ENCODE data around the gene TRANK1.
"Not testable (repeated sequence)": the region's sequence is repeated elsewhere in the genome, so short reads cannot be mapped to it uniquely, and the experiment has no call there.

TRANK1 gene

DNA sequence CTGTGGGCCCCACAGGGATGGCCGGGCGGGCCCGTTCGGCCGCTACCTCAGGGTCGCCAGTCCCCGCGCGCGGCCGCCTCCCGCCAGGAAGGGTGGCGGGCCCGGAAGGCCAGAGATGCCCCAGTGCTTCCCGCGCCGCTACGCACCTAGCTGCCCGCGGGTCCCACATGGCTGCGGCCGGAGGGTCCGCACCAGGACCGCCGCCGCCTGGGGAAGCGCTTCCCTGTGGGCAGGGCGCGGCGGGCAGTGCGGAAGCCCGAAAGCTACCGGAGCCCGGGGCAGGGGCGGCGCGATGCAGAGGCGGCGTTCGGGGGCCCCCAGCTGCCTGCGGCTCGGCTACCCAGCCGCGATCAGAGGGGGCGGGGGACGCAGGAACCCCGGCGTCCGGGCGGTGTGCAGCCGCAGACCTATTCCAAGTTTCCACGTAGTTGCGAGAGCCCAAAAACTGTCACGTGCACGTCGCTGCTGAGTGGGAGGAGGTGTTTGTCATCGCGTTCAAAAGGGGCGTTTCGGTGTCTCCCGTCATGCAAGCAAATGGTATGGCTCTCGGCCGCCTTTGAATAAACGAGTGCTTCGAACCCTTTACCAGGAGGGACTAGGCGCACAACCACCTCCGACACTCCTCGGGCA lies at the start of gene TRANK1:
Gene TRANK1, minus strand, starts transcription at position 414 of the 630 bp plus-strand sequence. Its CDS starts 245 bp downstream, at position 169.
- DNase-seq: peak; percentile 83

DNA sequence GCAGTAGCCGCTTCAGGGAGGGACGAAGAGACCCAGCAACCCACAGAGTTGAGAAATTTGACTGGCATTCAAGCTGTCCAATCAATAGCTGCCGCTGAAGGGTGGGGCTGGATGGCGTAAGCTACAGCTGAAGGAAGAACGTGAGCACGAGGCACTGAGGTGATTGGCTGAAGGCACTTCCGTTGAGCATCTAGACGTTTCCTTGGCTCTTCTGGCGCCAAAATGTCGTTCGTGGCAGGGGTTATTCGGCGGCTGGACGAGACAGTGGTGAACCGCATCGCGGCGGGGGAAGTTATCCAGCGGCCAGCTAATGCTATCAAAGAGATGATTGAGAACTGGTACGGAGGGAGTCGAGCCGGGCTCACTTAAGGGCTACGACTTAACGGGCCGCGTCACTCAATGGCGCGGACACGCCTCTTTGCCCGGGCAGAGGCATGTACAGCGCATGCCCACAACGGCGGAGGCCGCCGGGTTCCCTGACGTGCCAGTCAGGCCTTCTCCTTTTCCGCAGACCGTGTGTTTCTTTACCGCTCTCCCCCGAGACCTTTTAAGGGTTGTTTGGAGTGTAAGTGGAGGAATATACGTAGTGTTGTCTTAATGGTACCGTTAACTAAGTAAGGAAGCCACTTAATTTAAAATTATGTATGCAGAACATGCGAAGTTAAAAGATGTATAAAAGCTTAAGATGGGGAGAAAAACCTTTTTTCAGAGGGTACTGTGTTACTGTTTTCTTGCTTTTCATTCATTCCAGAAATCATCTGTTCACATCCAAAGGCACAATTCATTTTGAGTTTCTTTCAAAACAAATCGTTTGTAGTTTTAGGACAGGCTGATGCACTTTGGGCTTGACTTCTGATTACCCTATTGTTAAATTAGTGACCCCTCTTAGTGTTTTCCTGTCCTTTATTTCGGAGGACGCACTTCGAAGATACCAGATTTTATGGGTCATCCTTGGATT lies 48.8 kb upstream of the TRANK1 start, which contains the start of gene MLH1:
Gene MLH1, plus strand, starts transcription at position 193 of the 958 bp plus-strand sequence. Its CDS starts 30 bp downstream, at position 223.
- peak; percentile 92 for DNase-seq

DNA sequence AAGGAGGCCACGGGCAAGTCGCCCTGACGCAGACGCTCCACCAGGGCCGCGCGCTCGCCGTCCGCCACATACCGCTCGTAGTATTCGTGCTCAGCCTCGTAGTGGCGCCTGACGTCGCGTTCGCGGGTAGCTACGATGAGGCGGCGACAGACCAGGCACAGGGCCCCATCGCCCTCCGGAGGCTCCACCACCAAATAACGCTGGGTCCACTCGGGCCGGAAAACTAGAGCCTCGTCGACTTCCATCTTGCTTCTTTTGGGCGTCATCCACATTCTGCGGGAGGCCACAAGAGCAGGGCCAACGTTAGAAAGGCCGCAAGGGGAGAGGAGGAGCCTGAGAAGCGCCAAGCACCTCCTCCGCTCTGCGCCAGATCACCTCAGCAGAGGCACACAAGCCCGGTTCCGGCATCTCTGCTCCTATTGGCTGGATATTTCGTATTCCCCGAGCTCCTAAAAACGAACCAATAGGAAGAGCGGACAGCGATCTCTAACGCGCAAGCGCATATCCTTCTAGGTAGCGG lies 48.0 kb upstream of the TRANK1 start, which contains the start of gene EPM2AIP1:
Gene EPM2AIP1, minus strand, starts transcription at position 326 of the 520 bp plus-strand sequence. Its CDS starts 54 bp downstream, at position 272.
- no peak for DNase-seq

DNA sequence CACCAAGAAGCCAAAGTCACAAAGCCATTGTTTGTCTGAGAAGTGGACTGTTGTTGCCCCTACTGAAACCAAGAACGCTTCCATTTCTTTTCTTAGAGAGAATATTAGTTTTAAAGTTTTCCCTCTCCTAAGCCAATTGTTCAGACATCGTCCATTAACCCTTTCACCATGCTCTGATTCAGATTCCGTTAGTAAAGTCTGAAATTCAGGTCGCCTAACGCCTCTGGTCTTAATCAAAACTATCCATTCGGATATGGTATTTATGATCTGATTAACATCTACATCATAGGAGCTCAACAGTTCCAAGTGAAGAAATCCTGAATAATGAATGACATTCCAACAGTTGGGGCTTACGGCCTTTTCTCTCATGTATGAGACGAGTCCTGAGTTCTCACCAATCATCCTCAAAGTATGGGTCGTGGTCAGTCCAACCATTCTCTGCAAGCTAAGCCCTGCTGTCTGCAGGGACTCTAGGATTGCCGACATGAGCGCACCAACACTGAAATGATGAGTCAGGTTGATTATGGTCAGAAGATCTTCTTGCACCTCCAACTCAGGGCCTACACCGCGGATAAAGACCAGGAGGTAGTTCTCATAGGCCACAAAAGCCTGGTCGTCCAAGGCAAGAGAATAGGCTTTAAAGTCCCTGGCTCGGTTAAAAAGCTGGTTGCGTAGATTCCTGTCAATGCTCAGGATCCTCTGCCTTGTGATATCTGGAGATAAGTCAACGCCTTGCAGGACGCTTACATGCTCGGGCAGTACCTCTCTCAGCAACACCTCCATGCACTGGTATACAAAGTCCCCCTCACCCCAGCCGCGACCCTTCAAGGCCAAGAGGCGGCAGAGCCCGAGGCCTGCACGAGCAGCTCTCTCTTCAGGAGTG lies 47.3 kb upstream of the TRANK1 start:
- no peak for DNase-seq

DNA sequence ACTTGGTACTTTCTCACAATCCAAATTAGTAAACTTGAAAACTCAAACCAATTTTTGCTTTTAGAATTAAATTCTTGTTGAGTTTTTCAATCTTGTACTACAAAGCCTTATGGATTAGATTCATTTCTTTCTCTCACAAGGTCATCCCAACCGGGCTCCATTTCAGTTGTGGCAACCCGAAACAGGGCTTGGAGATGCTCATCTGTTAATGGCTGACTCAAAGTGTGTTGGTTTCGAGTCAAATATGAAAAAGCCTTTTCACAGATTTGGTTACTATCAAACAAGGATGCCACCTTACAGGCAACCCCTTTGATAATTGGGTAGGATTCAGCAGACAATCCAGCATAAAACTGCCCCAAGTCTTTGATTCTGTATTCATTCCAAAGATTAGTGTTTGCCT lies 46.3 kb upstream of the TRANK1 start:
- no peak for DNase-seq

DNA sequence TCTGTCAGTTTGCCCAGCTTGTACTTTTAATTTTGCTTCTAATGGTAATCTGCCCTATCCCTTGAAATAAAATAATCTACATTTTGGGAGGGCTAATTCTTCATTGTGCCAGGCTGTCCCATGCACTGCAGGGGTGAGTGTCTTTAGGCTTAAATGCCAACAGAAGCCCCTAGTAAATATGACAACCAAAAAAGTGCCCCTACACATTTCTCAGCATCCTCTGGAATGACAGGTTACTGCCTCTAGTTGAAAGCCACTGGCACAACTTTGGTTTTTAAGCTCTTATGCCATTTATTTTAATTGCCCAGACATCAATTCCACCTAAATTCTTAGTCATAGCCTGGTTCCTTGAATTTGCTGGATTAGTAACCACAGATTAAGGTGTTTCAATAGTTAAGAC lies 44.7 kb upstream of the TRANK1 start:
- no peak for DNase-seq

DNA sequence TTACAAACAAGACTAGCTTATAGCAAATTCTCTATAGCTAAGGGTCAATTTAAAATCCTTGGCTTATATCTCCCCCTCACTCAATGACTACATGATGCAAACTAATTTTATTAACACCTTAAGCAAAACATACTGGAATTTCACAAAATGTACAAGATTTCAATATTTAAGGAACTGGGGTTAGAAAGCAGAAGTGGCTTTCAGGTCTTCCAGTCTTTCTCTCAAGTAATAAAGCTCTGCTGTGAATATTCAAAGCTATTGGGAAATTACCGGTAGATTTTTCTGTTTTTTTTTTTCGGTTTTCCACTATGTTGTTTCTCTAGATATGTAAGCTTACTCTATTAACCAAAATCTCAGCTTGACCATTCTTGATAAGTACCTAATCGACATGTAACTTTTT lies 44.2 kb upstream of the TRANK1 start:
- DNase-seq: no peak

DNA sequence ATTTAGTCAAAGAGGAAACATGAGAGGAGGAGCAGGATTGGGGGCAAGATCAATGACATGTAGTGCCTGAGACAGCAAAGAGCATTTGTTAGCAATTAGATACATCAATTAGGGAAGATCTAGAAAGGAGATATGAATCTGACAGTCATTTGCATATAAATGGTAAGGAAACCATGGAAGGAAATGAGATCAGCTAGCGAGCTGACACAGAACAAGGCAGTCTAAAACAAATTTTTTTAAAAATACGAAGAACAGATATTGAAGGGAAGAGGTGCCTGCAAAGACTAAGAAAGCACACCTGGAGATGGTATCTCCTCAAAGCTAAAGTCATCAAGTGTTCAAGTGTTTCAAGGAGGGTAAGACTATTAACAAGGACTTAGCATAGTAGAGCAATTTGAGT lies 43.5 kb upstream of the TRANK1 start:
- no peak for DNase-seq

DNA sequence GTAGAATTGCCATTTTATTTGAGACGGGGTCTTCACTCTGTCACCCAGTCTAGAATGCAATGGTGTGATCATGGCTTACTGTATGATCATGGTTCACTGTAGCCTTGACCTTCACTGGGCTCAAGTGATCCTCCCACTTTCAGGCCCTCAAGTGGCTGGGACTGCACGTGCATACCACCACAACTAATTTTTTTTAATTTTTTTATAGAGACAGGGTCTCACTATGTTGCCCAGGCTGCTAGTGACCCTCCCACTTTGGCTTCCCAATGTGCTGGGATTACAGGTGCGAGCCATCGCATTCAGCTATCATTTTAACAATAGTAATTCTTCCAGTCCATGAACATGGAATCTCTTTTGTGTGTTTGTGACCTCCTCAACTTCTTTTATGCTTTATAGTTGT lies 36.2 kb upstream of the TRANK1 start:
- no peak for DNase-seq

DNA sequence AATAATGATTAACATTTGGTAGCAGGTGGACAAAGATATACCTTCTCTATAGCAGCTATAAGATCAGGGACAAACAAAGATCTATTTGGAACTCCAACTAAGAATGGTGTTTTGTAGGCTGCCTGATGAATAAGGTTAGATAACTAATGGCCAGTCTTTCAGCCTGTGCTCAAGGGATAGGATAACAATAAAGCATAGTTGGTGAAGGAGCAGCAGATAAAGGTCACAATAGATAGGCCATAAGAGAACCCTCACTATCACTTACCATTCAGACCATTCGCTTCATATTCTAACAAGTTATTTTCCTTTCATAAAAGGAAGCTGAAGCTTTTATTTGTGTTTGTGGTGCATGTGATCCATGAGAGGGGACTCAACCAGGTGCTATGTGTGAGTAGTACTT lies 28.3 kb upstream of the TRANK1 start:
- no peak for DNase-seq

DNA sequence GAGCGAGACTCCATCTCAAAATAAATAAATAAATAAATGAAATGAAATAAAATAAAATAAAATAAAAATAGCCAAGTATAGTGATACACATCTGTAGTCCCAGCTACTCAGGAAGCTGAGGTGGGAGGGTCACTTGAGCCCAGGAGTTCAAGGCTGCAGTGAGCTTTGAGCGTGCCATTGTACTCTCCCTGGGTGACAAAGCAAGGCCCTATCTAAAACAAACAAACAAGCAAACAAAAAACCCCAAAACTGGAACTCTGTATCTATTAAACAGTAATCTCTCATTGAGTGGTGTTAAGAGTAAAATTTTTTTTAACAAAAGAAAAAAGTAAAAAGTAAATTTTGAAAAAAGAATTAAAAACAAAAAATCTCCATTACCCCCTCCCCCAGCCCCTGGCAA lies 27.3 kb upstream of the TRANK1 start:
- DNase-seq: no peak

DNA sequence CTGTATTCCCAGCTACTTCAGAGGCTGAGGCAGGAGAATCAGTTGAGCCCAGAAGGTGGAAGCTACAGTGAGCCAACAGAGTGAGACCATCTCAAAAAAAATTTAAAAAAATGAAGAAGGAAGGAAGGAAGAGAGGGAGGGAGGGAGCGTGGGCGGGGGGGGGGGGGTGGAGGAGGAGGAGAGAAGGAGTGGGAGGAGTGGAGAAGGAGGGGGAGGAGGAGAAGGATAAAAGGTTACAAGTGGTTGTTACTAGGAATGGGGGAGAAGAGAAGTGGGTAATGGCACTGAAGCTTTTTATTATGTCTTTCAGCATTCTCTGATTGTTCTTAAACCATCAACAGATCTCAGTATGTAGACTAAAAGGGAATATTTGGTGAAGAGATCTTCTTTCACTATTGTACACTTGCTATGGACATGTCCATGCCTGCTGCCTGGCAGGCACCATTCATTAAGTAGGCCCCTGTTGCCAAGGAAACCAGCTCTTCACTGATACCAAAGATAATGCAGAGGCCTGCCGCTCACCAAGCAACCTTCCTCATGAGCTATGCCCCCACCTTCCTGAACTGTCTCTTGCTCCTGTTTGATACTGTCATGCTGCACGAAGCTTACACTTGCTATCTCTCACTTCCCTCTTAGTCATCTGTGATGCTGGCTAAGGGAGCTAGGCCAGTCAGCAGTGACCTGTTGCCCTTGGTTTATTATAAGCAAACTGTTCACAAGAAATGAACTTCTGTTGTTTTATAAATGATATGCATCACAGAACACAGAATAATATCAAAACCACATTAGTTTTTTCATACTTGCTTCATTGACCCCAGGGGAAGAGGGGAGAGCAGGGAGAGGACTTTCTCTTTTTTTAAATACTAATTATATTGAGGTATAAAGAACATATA lies 24.9 kb upstream of the TRANK1 start:
- peak; percentile 22 for DNase-seq

DNA sequence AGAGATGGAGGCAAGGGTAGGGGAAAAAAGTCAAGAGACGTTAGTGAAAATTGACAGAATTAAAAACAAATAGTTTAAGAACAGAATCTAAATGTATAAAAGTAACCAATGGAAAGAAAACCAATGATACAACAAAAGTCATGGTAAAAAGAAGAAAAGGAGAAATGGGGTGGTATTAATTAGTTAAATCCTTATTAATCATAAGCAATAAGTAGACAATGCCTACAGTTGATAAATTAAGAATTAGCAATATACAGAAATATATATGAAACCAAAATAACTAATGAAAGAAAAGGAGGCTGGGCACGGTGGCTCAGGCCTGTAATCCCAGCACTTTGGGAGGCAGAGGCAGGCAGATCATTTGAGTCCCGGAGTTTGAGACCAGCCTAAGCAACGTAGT lies 24.2 kb upstream of the TRANK1 start:
- DNase-seq: no peak

DNA sequence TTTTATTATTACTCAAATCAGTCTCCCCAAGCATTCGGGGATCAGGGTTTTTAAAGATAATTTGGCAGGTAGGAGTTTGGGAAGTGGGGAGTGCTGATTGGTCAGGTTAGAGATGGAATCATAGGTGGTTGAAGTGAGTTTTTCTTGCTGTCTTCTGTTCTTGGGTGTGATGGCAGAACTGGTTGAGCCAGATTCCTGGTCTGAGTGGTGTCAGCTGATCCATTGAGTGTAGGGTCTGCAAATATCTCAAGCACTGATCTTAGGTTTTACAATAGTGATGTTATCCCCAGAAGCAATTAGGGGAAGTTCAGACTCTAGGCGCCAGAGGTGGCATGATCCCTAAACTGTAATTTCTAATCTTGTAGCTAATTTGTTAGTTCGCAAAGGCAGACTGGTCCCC lies 20.6 kb upstream of the TRANK1 start:
- DNase-seq: no peak

DNA sequence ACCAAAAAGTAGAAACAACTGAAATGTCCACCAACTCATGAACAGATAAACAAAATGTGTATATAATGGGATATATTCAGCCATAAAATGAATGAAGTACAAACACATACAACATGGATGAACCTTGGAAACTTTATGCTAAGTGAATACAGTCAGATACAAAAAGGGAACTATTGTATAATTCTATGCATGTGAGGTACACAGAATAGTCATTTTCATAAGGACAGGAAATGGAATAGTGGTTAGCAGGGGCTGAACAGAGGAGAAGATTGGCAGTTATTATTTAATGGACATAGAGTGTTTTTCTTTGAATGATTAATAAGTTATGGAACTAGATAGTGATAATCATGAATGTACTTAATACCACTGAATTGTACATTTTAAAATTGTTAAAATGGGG lies 20.0 kb upstream of the TRANK1 start:
- no peak for DNase-seq

DNA sequence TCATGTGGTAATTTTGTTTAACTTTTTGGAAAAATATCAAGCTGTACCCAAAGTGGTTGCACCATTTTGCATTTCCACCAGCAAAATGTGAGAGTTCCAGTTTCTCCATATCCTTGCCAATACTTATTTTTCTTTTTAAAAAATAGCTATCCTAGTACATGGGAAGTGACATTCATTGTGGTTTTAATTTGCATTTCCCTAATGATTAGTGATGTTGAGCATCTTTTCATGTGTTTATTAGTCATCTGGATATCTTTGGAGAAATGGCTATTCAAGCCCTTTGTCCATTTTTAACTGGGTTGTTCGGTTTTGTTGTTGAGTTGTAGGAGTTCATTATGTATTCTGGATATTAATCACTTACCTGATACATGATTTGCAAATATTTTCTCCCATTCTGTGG lies 19.5 kb upstream of the TRANK1 start:
- DNase-seq: no peak

DNA sequence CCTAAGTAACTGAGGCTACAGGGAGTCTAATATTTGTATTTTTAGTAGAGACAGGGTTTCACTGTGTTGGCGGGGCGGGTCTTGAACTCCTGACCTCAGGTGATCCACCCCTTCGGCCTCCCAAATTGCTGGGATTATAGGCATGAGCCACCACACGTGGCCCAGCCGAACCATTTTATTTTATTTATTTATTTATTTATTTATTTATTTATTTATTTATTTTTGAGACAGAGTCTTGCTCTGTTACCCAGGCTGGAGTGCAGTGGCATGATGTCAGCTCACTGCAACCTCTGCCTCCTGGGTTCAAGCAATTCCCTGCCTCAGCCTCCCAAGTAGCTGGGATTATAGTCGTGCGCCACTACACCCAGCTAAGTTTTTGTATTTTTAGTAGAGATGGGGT lies 18.2 kb upstream of the TRANK1 start:
- DNase-seq: not testable (repeated sequence)

DNA sequence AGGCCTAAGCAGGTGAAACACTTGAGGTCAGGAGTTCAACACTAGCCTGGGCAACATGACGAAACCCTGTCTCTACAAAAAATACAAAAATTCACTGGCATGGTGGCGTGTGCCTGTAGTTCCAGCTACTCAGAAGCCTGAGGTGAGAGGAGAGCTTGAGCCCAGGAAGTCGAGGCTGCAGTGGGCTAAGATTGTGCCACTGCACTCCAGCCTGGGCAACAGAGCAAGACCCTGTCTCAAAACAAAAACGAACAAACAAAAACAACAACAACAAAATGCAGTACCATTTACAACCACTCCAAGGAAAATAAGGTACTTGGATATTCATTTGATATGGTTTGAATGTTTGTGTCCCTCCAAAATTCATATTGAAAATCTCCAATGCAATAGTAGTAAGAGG lies 15.6 kb upstream of the TRANK1 start:
- DNase-seq: no peak

DNA sequence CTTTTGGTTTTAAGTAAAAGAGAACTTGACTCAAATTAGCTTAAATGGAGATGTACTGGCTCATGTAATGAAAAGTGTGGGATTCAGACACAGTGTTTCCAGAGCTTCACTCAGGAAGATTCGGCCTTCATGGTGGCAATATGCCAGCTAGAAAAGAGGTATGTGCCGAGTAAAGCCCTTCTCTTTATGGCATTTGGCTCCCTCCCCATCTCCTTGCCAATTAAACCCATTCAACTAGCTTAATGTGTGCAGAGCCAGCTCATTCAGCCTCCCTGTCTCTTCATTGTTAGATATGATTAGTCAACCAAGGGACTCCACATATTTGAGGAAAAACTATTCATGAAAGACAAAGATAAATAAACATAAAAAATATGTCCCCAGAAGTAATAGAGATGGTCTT lies 15.0 kb upstream of the TRANK1 start:
- no peak for DNase-seq

DNA sequence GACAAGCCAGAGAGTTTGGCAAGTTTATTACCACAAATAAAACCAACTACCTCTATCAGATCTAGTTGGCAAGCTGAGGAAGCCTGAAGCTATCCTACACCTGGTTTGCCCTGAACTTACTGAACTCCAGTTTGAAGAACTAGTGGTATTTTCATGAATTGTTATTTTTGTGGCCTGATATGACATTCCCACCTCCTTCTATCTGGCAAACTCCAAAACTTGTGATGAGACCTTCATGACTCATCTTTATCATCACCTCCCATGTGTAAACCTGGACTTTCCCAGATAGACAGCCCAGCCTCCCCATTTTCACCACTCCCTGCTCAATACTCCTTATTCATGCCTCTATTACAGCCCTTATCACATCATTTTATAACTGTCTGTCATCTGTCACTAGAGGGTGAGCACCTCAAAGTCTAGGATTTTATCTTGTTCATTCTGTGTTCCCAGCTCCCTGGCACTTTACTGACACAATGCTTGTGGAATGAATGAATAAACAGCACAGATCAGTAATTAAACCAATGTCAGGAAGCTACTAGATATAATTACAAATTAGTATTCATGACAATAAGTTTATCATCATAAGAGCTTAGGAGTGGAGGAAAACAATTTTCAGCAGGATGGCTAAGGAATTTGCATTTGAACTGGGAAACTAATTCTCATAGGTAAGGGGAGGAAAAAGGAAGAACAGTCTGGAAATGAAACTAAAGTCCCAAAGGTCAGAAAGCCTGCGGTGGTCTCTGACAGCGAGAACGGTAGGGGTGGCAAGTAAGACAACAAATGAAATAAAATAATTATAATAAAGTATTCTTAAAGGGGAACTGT lies 13.2 kb upstream of the TRANK1 start:
- DNase-seq: peak; percentile 3

DNA sequence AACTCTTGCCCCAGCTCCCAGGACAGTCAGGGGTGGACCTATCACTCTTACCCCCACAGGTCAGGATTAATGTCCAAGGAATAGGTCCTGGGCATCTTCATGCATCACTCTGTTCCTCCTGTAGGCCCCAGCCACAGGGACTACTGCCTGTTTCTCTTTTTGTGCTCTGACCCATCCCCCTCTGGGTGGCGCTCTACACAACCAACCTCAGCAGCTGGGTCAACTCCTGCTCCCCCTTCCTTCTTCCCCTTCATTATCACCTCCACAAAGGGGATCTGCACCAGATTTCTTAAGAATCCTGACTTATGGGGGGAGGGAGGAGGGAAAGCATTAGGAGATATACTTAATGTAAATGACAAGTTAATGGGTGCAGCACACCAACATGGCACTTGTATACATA lies 12.2 kb upstream of the TRANK1 start:
- no peak for DNase-seq

Data from stimulated activated CD4-positive, alpha-beta T cell treated with anti-CD3 and anti-CD28 coated beads, Interleukin-4, amount 100 ng/mL, for 1 hour (primary cell).